GM21737 (cell line): ENCODE data around the gene WDFY3.
"Not testable (repeated sequence)": the region's sequence is repeated elsewhere in the genome, so short reads cannot be mapped to it uniquely, and the experiment has no call there.

Experiments
- ATAC-seq: cut with Tn5 transposase; IDR thresholded peaks from one replicate; pipeline ENCODE4 v1.9.1; 2021; ENCODE audit warnings: mild to moderate bottlenecking, moderate library complexity; ENCODE audit not compliant: unreplicated experiment

Gene WDFY3

DNA sequence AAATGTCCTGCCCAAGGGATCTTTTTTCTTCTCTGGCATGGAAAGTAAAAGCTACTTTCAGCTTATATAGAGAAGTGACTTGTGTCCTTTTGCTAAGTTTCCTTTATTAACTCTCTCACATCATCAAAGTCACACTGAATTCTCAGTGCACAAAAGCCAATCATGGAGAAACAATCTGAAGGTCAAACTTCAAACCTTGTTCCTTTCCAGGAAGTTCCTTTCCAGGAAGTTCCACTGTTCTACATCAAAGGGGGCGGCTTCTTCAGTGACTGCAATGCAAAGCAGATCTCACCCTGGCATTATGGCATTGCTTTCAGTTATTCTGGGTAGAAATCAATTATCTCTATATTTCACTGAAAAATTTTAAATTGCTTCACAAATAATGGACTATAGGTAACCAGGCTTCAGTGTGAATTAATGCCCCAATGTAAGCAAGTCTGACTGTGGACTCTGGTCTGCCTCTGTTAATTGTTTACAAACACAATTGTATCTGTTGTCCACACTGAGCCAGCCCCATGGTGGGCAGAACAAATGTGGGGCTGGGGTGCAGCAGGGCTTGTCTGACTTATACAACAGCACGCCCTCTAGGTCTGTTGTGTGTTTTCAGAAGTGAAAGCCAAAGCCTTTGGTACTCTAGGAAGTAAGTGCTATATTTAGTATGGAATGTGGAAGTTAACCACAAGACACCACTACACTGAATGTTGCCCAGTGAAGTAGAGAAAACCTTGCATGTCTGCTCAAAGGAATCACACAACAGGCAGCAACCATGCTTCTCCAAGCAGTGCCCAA is 284.8 kb downstream of the WDFY3 start:
- no peak for ATAC-seq

DNA sequence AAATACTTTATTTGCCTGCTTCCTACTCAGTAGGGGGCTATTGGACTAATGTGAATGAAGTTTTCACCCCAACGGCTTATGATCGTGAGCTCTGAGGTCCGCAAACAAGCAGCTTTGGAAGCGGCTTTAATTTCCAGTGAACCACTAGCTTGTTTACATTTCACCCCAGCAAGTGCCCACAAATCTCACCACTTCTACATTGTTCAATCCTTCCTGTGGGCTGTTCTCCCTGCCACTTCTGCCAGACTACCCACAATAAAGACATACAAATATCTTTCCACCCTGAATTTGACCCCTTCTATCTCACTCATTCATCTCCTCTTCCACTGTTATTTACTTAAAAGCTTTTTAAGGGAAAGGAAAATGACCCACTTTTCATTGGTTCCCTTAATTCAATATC is 285.5 kb downstream of the WDFY3 start:
- no peak for ATAC-seq

DNA sequence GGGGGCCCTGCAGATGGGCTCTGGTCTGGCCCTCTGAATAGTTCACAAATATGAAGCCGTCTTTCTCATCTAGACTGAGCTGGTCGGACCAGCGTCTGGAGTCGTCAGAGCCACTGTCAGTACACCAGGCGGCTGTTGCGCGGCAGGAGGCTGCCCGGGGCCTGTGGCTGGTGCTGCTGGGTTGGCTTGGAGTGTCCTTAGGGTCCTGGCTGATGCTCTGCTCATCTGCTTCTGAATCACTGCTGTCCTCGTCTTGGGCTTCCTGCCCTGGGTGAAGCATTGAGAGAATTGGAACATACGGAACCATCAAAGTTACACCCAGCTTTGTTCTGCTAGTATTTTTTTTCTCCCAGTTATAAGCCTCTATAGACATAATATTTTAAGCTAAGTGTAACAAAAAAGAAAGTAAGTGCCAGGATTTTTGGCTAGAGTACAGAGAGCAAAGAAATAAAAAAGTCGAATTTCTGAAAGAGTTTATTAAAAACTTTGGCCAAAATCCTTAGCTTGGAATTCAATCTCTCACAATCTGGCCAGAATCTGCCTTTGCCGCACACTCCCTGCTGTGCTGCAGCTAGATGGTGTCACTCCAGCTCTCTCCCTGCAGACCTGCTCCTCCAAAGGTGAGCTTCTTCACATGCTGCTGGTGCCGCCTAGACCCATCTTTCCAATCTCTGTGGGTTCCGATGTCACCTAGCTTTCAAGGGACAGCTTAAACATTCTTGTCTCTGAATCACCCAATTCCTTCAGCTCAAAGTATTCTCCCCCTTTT is 287.3 kb downstream of the WDFY3 start:
- no peak for ATAC-seq

DNA sequence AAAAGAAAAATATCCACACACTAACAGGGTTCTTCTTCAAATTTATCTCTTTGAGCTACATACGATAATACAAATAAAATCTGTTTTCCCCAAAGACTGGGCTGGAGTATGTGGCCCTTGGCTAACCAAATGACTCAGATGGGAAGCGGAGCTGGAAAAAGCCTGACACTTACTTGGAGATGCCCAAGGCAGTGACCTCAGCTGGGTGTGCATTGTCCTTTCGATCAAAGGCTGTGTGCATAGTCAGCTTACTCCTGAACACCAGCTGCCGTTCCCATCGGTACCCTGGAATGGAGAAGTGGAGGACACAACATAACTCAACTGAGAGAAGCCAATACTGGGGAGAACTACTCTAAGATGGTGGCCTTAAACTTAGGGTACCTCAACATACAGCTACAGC is 288.5 kb downstream of the WDFY3 start:
- ATAC-seq = no peak

DNA sequence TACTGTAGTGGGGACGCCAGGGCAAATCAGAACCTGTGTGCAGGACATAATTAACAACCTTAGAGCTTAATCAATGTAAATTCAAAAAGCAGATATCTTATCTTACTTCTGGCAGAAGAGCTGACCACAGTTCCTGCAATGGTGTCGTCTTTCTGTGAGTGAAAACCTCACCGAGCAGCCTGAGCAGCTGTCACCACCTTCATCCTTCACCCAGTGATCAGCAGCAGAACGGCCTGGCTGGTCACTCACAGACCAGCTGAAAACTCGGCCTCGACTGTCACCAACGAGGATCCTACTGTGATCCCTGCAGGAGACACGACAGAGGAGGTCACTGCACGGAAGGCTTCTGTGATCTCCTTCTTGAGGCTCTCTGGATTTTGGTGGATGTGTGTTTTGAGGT is 289.4 kb downstream of the WDFY3 start:
- ATAC-seq = no peak

DNA sequence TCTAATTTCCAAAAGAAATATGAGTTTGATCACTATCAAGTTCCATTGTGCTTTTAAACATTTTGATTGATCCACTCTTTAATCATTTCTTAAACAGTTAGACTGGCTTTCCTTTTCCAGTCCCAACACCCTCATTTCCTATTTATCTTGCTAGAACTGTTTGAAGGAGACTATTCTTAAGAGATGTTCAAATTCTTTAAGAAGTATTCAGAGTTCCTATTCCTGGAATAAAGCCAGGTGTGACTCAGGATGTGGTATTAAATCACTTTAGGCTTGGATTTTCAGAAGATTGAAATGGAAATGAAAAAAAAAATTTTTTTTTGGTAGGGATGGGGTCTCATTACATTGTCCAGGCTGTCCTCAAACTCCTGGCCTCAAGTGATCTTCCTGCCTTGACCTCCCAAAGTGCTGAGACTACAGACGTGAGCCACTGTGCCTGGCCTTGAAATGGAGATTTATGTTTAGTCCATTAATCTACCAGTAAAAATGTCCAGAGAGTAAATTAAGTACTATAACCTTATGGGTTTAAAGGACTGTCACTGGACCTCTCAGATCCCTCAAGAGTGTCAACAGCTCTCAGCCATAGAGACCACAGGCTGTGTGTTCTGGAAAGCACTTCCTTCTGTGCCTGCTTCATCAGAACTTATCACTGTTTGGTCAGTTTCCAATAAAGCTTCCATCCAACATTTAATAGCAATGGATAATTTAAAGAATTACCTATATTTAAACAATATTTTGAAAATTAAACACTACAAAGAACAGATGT is 292.8 kb downstream of the WDFY3 start:
- ATAC-seq = no peak

DNA sequence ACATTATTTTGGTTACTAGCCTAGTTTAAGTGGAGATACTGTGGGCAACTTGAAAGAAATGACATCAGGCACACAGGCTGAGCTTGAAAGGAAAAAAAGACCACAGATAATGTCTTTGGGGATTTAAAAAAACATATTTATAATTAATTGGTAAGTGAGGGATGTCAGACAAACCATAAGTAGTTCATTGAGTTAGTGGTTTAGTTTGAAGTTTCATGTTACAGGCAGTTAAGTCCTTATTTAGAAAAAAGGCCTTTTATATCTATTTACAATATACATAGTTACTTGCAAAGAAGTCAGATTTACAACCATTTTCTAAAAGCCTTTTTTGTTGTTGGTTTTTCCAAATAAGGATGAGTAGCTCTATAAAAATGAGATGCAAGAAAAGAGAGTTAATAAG is 294.3 kb downstream of the WDFY3 start:
- ATAC-seq = no peak

DNA sequence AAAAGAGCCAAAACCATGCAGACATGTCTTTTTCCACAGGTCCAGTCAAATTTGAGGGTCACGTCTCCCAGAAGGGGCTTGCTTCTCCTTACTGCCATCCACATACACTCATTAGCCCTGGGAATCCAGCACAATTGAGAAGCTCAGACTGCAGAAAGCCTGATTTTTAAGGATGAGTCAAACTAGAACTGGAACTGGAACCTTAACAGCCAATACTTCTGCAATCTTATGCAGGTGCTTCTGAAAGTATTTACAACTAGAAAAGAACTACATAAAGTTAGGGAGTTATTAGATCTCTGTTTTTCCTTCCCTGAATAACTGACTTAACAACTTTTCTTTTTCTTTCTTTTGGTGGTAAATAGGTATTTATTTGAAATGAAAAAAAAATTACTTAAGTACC is 297.3 kb downstream of the WDFY3 start:
- no peak for ATAC-seq

DNA sequence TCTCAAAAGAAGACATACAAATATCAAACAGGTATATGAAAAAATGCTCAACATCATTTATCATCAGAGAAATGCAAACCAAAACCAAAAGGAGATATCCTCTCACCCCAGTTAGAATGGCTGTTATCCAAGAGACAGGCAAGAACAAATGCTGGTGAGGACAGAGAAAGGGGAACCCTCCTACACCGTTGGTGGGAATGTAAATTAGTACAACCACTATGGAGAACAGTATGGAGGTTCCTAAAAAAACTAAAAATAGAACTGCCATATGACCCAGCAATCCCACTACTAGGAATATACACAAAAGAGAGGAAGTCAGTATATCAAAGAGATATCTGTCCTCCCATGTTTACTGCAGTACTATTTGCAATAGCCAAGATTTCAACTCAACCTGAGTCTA is 300.1 kb downstream of the WDFY3 start:
- no peak for ATAC-seq

DNA sequence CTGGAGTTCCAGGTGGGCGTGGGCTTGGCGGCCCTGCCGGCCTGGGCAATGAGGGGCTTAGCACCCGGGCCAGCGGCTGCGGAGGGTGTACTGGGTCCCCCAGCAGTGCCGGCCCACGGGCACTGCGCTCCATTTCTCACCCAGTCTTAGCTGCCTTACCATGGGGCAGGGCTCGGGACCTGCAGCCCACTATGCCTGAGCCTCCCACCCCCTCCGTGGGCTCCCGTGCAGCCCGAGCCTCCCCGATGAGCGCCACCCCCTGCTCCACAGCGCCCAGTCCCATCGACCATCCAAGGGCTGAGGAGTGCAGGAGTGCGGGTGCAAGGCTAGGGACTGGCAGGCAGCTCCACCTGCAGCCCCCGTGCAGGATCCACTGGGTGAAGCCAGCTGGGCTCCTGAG is 301.7 kb downstream of the WDFY3 start:
- not testable (repeated sequence) for ATAC-seq

DNA sequence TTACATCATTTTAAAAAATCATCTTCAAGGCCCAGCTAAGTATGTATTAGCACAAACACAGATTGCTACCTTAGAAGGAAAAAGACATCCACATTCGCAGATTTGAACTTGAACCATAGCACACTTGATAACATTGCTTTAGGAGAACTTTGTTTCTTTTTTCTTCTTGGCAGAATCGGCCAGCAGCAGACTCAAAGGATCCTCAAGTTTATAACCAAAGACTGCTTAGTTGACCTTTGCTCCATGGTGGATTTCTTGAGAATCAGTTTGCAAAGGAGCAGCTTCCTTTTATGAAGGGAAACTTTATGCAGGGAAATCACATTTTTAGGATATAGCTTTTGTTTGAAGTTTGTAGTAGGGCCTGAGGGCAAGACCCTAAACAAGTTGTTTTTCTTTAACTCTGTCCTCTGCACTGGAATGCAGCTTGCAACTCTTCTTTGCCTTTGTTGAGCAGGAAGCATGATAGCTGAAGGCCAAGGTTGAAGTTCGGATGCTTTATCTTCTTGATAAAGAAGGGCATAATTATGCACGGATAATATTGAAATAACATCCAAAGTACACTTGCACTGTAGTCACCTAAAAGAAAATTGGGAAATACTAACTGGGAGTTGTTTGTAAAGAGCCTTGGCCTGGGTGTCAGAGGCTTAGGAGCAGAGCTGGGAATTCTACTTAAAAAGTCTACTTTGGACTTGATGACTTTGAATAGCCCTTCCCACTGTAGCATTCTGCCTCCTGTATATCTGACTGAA is 305.1 kb downstream of the WDFY3 start:
- no peak for ATAC-seq

DNA sequence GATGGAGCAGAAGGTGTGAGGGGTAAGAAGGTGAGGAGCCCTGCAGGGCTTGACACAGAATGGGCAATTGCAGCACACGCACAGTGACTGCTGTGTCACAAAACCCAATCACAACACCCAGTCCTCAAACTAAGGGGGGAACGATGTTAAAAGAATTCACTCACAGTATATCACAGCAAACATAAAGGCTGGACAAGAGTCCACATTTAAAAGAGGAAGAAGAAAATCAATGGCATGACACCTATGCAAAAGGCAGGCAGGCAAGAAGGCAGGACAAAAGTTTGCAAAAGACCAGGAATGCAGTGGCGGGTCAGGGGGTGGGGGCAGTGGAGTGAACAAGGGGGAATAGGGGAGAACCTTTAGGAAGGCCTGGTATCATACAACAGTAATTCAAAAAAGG is 305.9 kb downstream of the WDFY3 start:
- ATAC-seq = no peak

DNA sequence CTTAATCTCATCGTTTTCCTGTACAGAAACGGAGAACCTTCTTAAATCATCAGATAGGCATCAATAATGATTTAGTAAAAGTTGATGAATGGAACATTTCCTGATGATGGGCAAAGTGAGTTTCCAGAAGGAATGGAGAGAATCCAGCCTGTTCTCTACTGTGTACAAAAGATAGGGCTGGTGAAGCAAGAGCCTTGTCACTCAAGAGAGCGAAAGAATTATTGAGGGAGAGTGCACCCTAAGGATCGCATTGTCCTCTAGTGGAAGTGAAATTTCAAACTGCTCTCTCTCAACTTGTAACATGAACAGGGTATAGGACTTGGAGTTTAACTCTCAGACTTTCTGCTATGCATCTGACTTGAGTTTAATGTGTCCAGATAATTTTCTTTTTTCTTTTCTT is 314.0 kb downstream of the WDFY3 start:
- ATAC-seq = no peak

DNA sequence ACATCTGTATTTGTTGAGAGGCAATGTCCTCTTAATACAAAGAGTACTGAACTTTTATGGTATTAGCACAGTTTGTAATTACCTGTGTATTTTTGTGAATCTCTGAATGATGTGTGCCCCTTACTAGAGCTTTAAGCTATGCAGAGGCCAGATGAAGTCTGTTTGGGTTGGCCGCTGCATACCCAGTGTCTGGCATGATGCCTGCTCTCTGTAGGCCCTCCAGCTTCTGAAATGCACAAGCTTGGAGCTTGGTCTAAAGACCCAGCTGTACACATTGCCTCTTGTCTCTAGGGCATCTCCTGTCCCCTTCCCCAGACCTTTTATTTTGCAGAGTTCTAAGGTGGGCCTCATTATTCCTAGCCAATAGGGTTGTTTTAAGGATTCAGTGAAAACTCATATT is 315.0 kb downstream of the WDFY3 start:
- ATAC-seq = no peak

DNA sequence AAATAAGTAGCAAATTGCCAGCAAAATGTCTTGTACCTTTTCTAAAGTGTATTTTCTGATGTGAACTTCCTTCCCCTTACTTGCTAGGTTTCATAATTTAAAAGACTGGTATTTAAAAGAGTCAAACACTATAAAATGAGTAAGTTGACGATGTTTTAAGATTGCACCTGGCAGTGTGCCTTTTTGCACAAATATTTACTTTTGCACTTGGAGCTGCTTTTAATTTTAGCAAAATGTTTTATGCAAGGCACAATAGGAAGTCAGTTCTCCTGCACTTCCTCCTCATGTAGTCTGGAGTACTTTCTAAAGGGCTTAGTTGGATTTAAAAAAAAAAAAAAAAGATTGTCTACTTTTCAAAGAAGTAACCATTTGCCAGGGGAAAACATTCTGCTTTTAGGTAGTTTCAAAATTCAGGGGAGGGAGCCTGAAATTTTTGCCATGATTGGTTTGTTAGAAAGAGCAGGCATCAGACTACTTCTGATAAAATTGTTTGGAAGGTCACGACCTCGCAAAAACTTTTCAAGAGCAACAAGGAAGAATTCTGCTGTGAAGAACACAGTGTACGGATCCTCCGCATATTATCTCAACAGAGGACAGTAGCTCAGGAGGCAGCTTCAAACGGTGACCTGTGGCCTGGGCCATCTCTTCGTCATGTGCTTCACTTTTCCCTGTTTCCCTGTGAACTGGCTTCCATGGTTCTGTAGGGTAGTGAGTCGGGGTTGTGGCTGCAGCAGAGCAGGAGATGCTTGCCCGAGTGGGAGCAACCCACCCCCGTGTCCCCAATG is 317.4 kb downstream of the WDFY3 start:
- no peak for ATAC-seq

DNA sequence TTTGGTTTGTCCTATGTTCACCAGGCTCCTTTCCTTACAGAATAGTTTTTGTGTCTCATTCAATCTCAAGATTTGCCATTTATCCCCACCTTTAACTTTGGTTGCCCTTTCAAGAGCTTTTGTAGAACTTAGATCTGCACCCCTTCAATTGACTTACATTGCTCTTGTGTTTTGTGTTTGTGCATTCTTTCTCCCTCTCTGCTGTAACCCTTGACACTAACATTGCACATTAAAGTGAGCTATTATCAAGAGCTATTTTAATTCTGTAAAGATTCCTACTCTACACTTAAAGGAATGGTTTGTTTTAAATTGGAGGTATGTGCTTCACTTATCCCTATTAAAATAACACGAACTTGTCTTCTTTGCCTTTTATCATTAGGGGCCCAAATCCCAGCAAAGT is 318.3 kb downstream of the WDFY3 start:
- no peak for ATAC-seq

DNA sequence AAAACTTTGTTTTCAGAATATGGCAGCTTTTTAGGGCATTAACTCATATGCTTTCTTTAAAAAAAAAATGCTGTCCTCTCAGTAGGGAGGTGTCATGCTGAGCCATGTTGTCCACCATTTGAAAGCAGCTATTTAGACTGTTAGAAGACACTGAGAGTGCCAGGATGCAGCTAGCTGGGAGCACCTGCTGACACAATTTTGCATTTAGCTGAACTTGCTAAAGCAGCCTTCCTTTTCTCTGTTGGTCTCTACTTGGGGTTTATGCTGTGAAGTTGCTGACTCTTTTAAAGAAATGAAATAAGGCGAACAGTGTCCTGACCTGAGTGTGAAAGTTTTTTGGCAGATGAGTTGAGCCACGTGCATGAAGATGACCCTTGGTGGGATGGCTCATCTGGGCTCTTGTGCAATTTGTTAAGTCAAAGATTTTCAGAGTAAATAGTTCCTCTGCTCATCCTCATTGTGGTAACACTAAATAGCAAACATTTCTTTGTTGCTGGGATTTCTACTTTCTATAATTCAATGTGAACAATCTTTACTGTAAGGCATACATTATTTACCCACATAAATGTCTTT is 319.1 kb downstream of the WDFY3 start:
- no peak for ATAC-seq

DNA sequence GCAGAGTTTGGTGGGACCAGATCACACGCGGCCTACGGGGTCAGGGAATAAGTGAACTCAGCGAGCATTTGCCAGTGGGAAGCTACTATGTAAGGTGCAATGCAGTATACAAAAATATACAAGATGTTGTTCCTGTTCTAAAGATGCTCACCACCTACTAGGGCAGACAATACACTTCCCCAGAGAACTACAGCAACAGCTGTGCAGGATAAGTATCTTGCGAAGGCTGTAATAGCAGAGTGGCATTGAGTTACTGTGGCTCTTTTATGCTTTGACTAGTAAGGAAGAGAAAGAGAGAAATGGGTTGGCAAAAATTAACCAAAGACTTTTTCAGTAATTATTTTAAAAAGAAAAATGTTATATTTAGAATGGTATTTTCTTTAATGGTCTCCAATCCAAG is 322.4 kb downstream of the WDFY3 start:
- no peak for ATAC-seq

DNA sequence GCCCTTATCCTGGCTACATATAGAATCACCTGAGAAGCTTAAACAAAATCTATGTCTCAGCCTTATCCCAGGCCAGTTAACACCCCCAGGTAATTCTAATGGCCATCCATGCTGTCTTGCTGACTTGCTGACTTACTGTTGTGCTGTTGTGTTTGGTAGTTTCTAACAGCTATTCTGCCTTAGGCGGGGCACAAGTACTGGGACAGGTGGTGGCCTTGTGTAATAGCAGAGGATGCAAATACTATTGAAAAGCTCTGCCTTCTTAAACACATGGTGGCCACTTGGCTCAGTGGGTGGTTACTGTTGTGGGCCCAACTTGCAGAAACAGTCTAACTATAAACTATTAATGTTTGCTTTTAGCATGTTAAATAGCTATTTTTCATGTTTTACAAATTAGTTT is 327.3 kb downstream of the WDFY3 start:
- no peak for ATAC-seq

DNA sequence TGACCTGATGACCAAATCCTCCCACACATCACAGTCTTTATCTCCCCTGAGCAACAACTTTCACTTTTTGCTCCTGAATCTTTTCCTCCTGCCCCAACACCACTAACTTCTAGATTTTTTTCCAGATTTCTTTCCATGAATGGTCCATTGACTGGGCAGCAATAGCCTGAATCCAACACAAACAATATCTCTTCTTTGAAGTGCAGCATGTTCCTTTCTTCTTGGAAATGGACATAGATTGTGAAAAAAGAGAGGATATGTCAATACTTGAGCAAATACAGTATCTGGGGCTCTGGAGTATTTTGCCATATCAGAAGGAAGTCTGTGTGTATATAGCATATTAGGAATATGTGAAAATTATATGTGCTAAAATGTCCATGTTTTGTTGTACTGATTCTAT is 328.4 kb downstream of the WDFY3 start:
- no peak for ATAC-seq
